GM12878 (cell line): Measurements from ENCODE around the gene CLDN6. TPM values are rescaled to one million over a fixed set of nuclear protein-coding genes. Genes with fewer than 3 reads are reported as not detected.

Source experiments
- BCLAF1 ChIP-seq: fragments of 450-650 bp; IDR thresholded peaks from 2 replicates; pipeline ENCODE4 v1.6.1; 2017; ENCODE audit warnings: antibody characterized with exemption, mild to moderate bottlenecking, moderate library complexity
- BHLHE40 ChIP-seq, 2 experiments: fragments of 450-650 bp in 1 of 2; IDR thresholded peaks; 2 replicates each; pipeline ENCODE4 v1.6.1; 2011 to 2017; ENCODE audit warnings: low read depth in 2 of 2, borderline replicate concordance in 1 of 2, improper control_type of control experiment in 1 of 2, low read length in 1 of 2, mild to moderate bottlenecking in 1 of 2
- CEBPB ChIP-seq, 2 experiments: fragments of 150-350 bp in 1 of 2; IDR thresholded peaks; 2 replicates each; pipeline ENCODE4 v1.6.1; 2012 to 2014; ENCODE audit warnings: low read depth in 2 of 2, low read length in 2 of 2, borderline replicate concordance in 1 of 2, inconsistent platforms in 1 of 2
- CREB1 ChIP-seq: IDR thresholded peaks from 2 replicates; pipeline ENCODE4 v1.6.1; 2012; ENCODE audit warnings: low read depth, mild to moderate bottlenecking, inconsistent platforms
- ETV6 ChIP-seq, 2 experiments: fragments of 450-650 bp in 1 of 2; IDR thresholded peaks in 1 of 2; conservative IDR thresholded peaks in 1 of 2; 2 replicates each; pipeline ENCODE4 v1.6.1; 2014; ENCODE audit warnings: antibody characterized with exemption in 1 of 2, borderline replicate concordance in 1 of 2, low read depth in 1 of 2, mild to moderate bottlenecking in 1 of 2, moderate library complexity in 1 of 2
- FOXK2 ChIP-seq: fragments of 450-650 bp; IDR thresholded peaks from 2 replicates; pipeline ENCODE4 v1.6.1; 2017; ENCODE audit warnings: mild to moderate bottlenecking, moderate library complexity
- FOXM1 ChIP-seq: IDR thresholded peaks from 2 replicates; pipeline ENCODE4 v1.6.1; 2012; ENCODE audit warnings: low read depth, mild to moderate bottlenecking, inconsistent platforms, low read length, moderate library complexity
- GATAD2B ChIP-seq: fragments of 450-650 bp; conservative IDR thresholded peaks from 2 replicates; pipeline ENCODE4 v1.6.1; 2017; ENCODE audit warnings: low read depth, mild to moderate bottlenecking, moderate library complexity
- IKZF2 ChIP-seq, 2 experiments: fragments of 450-650 bp; IDR thresholded peaks; 2 replicates each; pipeline ENCODE4 v1.6.1; 2017; ENCODE audit warnings: mild to moderate bottlenecking in 2 of 2, moderate library complexity in 2 of 2
- IRF5 ChIP-seq: fragments of 450-650 bp; IDR thresholded peaks from 2 replicates; pipeline ENCODE4 v1.6.1; 2017; ENCODE audit warnings: borderline replicate concordance
- NR2C1 ChIP-seq: fragments of 450-650 bp; IDR thresholded peaks from 2 replicates; pipeline ENCODE4 v1.6.1; 2017; ENCODE audit warnings: antibody characterized with exemption, mild to moderate bottlenecking, moderate library complexity
- NRF1 ChIP-seq: conservative IDR thresholded peaks from 2 replicates; pipeline ENCODE4 v1.6.1; 2011; ENCODE audit warnings: mild to moderate bottlenecking, low read depth, low read length, improper control_type of control experiment
- PML ChIP-seq: IDR thresholded peaks from 2 replicates; pipeline ENCODE4 v1.6.1; 2012; ENCODE audit warnings: low read length, inconsistent platforms
- SKIL ChIP-seq: fragments of 450-650 bp; IDR thresholded peaks from 2 replicates; pipeline ENCODE4 v1.6.1; 2017; ENCODE audit warnings: mild to moderate bottlenecking, low read depth, inconsistent platforms; ENCODE audit not compliant: poor library complexity, severe bottlenecking
- SMAD1 ChIP-seq: fragments of 450-650 bp; IDR thresholded peaks from 2 replicates; pipeline ENCODE4 v1.6.1; 2018; ENCODE audit warnings: mild to moderate bottlenecking, low read depth; ENCODE audit not compliant: partially characterized antibody
- SMC3 ChIP-seq: IDR thresholded peaks from 2 replicates; pipeline ENCODE4 v1.6.1; 2011; ENCODE audit warnings: low read length, improper control_type of control experiment, borderline replicate concordance
- SREBF1 ChIP-seq: IDR thresholded peaks from 2 replicates; pipeline ENCODE4 v1.6.1; 2012; ENCODE audit warnings: mild to moderate bottlenecking, low read length
- SUPT20H ChIP-seq: IDR thresholded peaks from 2 replicates; pipeline ENCODE4 v1.6.1; 2011; ENCODE audit warnings: low read depth, mild to moderate bottlenecking, low read length, moderate library complexity, borderline replicate concordance; ENCODE audit not compliant: control insufficient read depth
- TBL1XR1 ChIP-seq: IDR thresholded peaks from 2 replicates; pipeline ENCODE4 v1.6.1; 2012; ENCODE audit warnings: low read depth, low read length, improper control_type of control experiment
- TCF12 ChIP-seq: IDR thresholded peaks from 2 replicates; pipeline ENCODE4 v1.6.1; 2011; ENCODE audit warnings: low read depth, mild to moderate bottlenecking, low read length
- WRNIP1 ChIP-seq: IDR thresholded peaks from 2 replicates; pipeline ENCODE4 v1.6.1; 2011; ENCODE audit warnings: low read depth, low read length, improper control_type of control experiment, borderline replicate concordance
- YBX1 ChIP-seq: fragments of 450-650 bp; IDR thresholded peaks from 2 replicates; pipeline ENCODE4 v1.6.1; 2016; ENCODE audit warnings: antibody characterized with exemption
- ZNF207 ChIP-seq: fragments of 450-650 bp; IDR thresholded peaks from 2 replicates; pipeline ENCODE4 v1.6.1; 2014; ENCODE audit warnings: antibody characterized with exemption, mild to moderate bottlenecking, borderline replicate concordance
- ZNF384 ChIP-seq: IDR thresholded peaks from 2 replicates; pipeline ENCODE4 v1.6.1; 2012; ENCODE audit warnings: low read depth, mild to moderate bottlenecking, low read length, improper control_type of control experiment, borderline replicate concordance
- polyA plus RNA-seq, 11 experiments: library from polyadenylated mRNA; depleted of rRNA in 4 of 11; unstranded in 6 of 11; stranded (reverse) in 5 of 11; fragments of >200 nt; fragmentation: Nextera tagmentation in 4 of 11; fragmentation: Illumina TruSeq in 1 of 11; extraction: Ambion mirVana in 4 of 11; extraction: Trizol in 1 of 11; gene quantifications; 1 replicate in 1 of 11; 2 replicates in 10 of 11; pipeline versions ENCODE4 v1.2.1 to v1.2.3, GENCODE V29; 2011 to 2016; ENCODE audit warnings: inconsistent platforms in 2 of 11, missing spikeins in 2 of 11, low read depth in 1 of 11
- total RNA-seq, 4 experiments: library from RNA; depleted of rRNA in 3 of 4; stranded (reverse); fragments of >200 nt in 3 of 4; fragmentation: Illumina TruSeq in 1 of 4; extraction: Trizol in 1 of 4; gene quantifications; 2 replicates each; pipeline versions ENCODE4 v1.2.1 to v1.2.3, GENCODE V29; 2013 to 2021

The CLDN6 gene
- total and polyA plus RNA-seq, 10 of the 15 experiments (the other 5 are each of a cell fraction or from before 2014, with no cell fraction given), result 0.15 to 0.26 (median 0.23) TPM; not detected in 7

- TF ChIP-seq ZNF384 (no peak), WRNIP1 (no peak), NR2C1 (no peak), SUPT20H (no peak), SMC3 (no peak), IKZF2 (IDR thresholded peaks at IDR 0.05) (peak in 1 of 2 experiments; percentile 20; a peak in 1 of 4 replicates), FOXK2 (no peak), BCLAF1 (no peak), PML (no peak), TBL1XR1 (no peak), ZNF207 (0 out of 2 replicates have a peak, but pooled peaks have one; percentile 47), TCF12 (0 out of 2 replicates have a peak, but pooled peaks have one; percentile 4), CEBPB (IDR thresholded peaks at IDR 0.05; ENCODE audit: borderline replicate concordance in 1 of 2, low read depth in 2 of 2, low read length in 2 of 2) (0 out of 4 replicates have a peak, but pooled peaks of 1 of the 2 experiments have one; percentile 9), ETV6 (conservative IDR thresholded peaks at IDR 0.05 in 1 of 2, IDR thresholded peaks at IDR 0.05 in 1 of 2; ENCODE audit: borderline replicate concordance in 1 of 2, low read depth in 1 of 2) (no peak), YBX1 (no peak), SREBF1 (no peak), IRF5 (no peak), SKIL (no peak), CREB1 (peak; percentile 71), FOXM1 (no peak), SMAD1 (no peak), BHLHE40 (IDR thresholded peaks at IDR 0.05; ENCODE audit: borderline replicate concordance in 1 of 2, low read depth in 2 of 2, low read length in 1 of 2) (peak in 1 of 2 experiments; percentile 55; a peak in 1 of 4 replicates), GATAD2B (peak; percentile 60; the same call in 1 of the 2 replicates), NRF1 (peak; percentile 21; the same call in 1 of the 2 replicates)
These were observed 49.0 kb downstream of the CLDN6 start, which contains the start of gene PAQR4 (continued) for GRCh38 chr16:2968738-2969544.
